Hindlimb muscle (tissue), 1 donor: ENCODE measurements around the gene ELP5. TPM values are rescaled to one million over a fixed set of nuclear protein-coding genes. Genes with fewer than 3 reads are reported as not detected.

Experiments
- DNase-seq: peaks from one replicate; pipeline ENCODE4 v3.0.0-alpha.2; 2013
- polyA plus RNA-seq: library from polyadenylated mRNA; unstranded; fragments of 120-200 nt; gene quantifications from one replicate; pipeline ENCODE4 v1.2.1, GENCODE V29; 2013; ENCODE audit not compliant: insufficient read length

The ELP5 gene
- polyA plus RNA-seq, 1 donor = 46.1 TPM

- DNase-seq = no peak
Observed at GRCh38 chr17:7285679-7286078, 33.7 kb downstream of the ELP5 start.

- DNase-seq = no peak
Observed at GRCh38 chr17:7289256-7290032, 37.4 kb downstream of the ELP5 start.

GRCh38 chr17:7290166-7290565, 38.2 kb downstream of the ELP5 start:
- no peak for DNase-seq

- DNase-seq = no peak
Observed at GRCh38 chr17:7290685-7291084, 38.7 kb downstream of the ELP5 start.

GRCh38 chr17:7292194-7292593, 40.2 kb downstream of the ELP5 start:
- no peak for DNase-seq

- no peak for DNase-seq
Observed at GRCh38 chr17:7292729-7293128, 40.7 kb downstream of the ELP5 start.

GRCh38 chr17:7293159-7293558, 41.1 kb downstream of the ELP5 start:
- DNase-seq = no peak

GRCh38 chr17:7293816-7294613, 42.0 kb downstream of the ELP5 start:
- no peak for DNase-seq

GRCh38 chr17:7294614-7295153, 42.7 kb downstream of the ELP5 start, which contains the start of gene YBX2:
TSS of gene YBX2 (minus strand) at chr17:7294639. CDS start at chr17:7294500, 139 bp downstream.
- peak; percentile 45 for DNase-seq

GRCh38 chr17:7295230-7296180, 43.5 kb downstream of the ELP5 start:
- DNase-seq = no peak

- peak; percentile 84 for DNase-seq
Observed at GRCh38 chr17:7296189-7296861, 44.3 kb downstream of the ELP5 start.

GRCh38 chr17:7304179-7304578, 52.2 kb downstream of the ELP5 start:
- DNase-seq = no peak

- peak; percentile 100 for DNase-seq
Observed at GRCh38 chr17:7306911-7307685, 55.1 kb downstream of the ELP5 start, which contains the start of gene EIF5A. TSS of gene EIF5A (plus strand) at chr17:7307628. CDS start at chr17:7309636, 2,008 bp downstream.

- peak; percentile 64 for DNase-seq
Observed at GRCh38 chr17:7307686-7308624, 55.9 kb downstream of the ELP5 start.

GRCh38 chr17:7308625-7309433, 56.8 kb downstream of the ELP5 start:
- DNase-seq = peak; percentile 77
